ENCODE measurements around the gene ATXN1.
A peak's percentile ranks its signal among the peaks of the same experiment; 100 is the strongest.

The ATXN1 gene

GRCh38 chr6:16596616-16597331 lies 164.5 kb downstream of the ATXN1 start:
- no peak for DNase-seq

- DNase-seq = no peak
These were observed 165.6 kb downstream of the ATXN1 start for GRCh38 chr6:16595514-16596120.

- no peak for DNase-seq
These were observed 166.4 kb downstream of the ATXN1 start for GRCh38 chr6:16594849-16595248.

GRCh38 chr6:16592223-16592911 lies 168.9 kb downstream of the ATXN1 start:
- DNase-seq = peak; percentile 11

- peak; percentile 56 for DNase-seq
These were observed 169.7 kb downstream of the ATXN1 start for GRCh38 chr6:16591396-16592222.

- no peak for DNase-seq
These were observed 175.5 kb downstream of the ATXN1 start for GRCh38 chr6:16585805-16586204.

GRCh38 chr6:16583144-16583762 lies 178.0 kb downstream of the ATXN1 start:
- DNase-seq = no peak

- DNase-seq = no peak
These were observed 178.7 kb downstream of the ATXN1 start for GRCh38 chr6:16582446-16583143.

GRCh38 chr6:16578695-16579285 lies 182.5 kb downstream of the ATXN1 start:
- no peak for DNase-seq

- DNase-seq = no peak
These were observed 184.6 kb downstream of the ATXN1 start for GRCh38 chr6:16576451-16577368.

- no peak for DNase-seq
These were observed 185.6 kb downstream of the ATXN1 start for GRCh38 chr6:16575655-16576054.

GRCh38 chr6:16572943-16573342 lies 188.3 kb downstream of the ATXN1 start:
- DNase-seq = no peak

- no peak for DNase-seq
These were observed 188.9 kb downstream of the ATXN1 start for GRCh38 chr6:16572317-16572716.

- no peak for DNase-seq
These were observed 190.3 kb downstream of the ATXN1 start for GRCh38 chr6:16570946-16571345.

- no peak for DNase-seq
These were observed 191.1 kb downstream of the ATXN1 start for GRCh38 chr6:16570221-16570553.

GRCh38 chr6:16568128-16568527 lies 193.1 kb downstream of the ATXN1 start:
- no peak for DNase-seq

- no peak for DNase-seq
These were observed 194.2 kb downstream of the ATXN1 start for GRCh38 chr6:16567071-16567470.

- no peak for DNase-seq
These were observed 196.8 kb downstream of the ATXN1 start for GRCh38 chr6:16564436-16564835.

- no peak for DNase-seq
These were observed 197.5 kb downstream of the ATXN1 start for GRCh38 chr6:16563628-16564240.

GRCh38 chr6:16562498-16562897 lies 198.8 kb downstream of the ATXN1 start:
- no peak for DNase-seq
